Suprapubic skin (tissue), 4 donors: ENCODE data around the gene ULK4.

Experiments used
- CTCF ChIP-seq, 2 donors: fragments of 200-600 bp in 1 of 2; fragments of 450-650 bp in 1 of 2; sonication (generic) in 1 of 2; IDR thresholded peaks; one replicate each; pipeline ENCODE4 v1.5.1; 2016 to 2019; ENCODE audit warnings: antibody characterized with exemption in 2 of 2, mild to moderate bottlenecking in 1 of 2, moderate library complexity in 1 of 2
- EP300 ChIP-seq: sonication (generic); formaldehyde crosslinking; IDR thresholded peaks from one replicate; pipeline ENCODE4 v1.6.1; 2017; ENCODE audit warnings: antibody characterized with exemption
- POLR2A ChIP-seq, 2 donors: fragments of 450-650 bp; IDR thresholded peaks; one replicate each; pipeline ENCODE4 v1.6.1; 2017; ENCODE audit warnings: antibody characterized with exemption in 2 of 2, mild to moderate bottlenecking in 2 of 2, moderate library complexity in 2 of 2
- POLR2AphosphoS5 ChIP-seq, 3 donors: sonication (generic); formaldehyde crosslinking; IDR thresholded peaks; one replicate each; pipeline ENCODE4 v1.6.1; 2017; ENCODE audit warnings: antibody characterized with exemption in 3 of 3

- TF ChIP-seq POLR2A (IDR thresholded peaks at IDR 0.05), result no peak
- no peak for TF ChIP-seq CTCF (IDR thresholded peaks at IDR 0.05)
- TF ChIP-seq EP300, result no peak
- no peak for TF ChIP-seq POLR2AphosphoS5 (IDR thresholded peaks at IDR 0.05)
Measured at GRCh38 chr3:41668379-41668778, 293.5 kb downstream of the ULK4 start.
